NT2/D1 (cell line): ENCODE data around the gene TMEM178A.

ENCODE experiments used
- SUZ12 ChIP-seq: IDR thresholded peaks from 2 replicates; pipeline ENCODE4 v1.6.1; 2011; ENCODE audit not compliant: insufficient read length, insufficient read depth; ENCODE audit errors: extremely low read depth
- YY1 ChIP-seq: IDR thresholded peaks from 2 replicates; pipeline ENCODE4 v1.6.1; 2011; ENCODE audit not compliant: insufficient read length, insufficient read depth
- ZNF274 ChIP-seq: IDR thresholded peaks from 2 replicates; pipeline ENCODE4 v1.6.1; 2011; ENCODE audit warnings: mild to moderate bottlenecking, low read depth, low read length

DNA sequence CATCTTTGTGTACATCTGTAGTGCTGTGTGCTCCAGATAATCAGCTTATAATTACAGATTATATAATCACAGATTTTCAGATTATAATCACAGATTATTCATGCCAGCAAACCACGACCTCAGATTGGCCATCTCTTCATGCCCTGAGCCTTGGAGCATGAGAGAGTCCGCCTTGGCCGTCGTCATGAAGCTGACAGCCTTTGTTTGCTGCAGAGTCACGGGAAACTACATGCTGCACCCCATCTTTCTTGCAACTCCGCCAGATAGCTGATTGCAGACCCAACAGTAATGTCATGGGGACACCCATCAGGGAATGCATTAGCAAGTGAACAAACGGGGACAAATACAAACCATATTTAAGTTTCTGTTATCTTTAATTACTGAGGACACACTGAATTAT lies 7.3 kb downstream of the TMEM178A start:
- TF ChIP-seq ZNF274 (no peak), YY1 (no peak), SUZ12 (no peak)
